SK-N-SH (cell line): ENCODE results near the gene UBIAD1. TPM values are rescaled to one million over a fixed set of nuclear protein-coding genes. Genes with fewer than 3 reads are reported as not detected.

Source experiments
- CTCF ChIA-PET: fragments of 300-600, 350-600 bp; formaldehyde crosslinking; extraction: SDS; loops from one replicate; lab custom pipeline; 2021; lab: Yijun Ruan, JAX
- POLR2A ChIA-PET: fragments of 350-600 bp; sonication (Branson Sonifier 250); formaldehyde crosslinking; extraction: SDS; loops from one replicate; lab custom pipeline; 2020; ENCODE audit warnings: antibody characterized with exemption, inconsistent platforms; lab: Yijun Ruan, JAX
- DNase-seq: peaks from one replicate; pipeline ENCODE4 v3.0.0; 2012
- H2AFZ ChIP-seq: fragments of 200-600 bp; sonication (generic); 2 replicates; pipeline ENCODE4 v1.8.1; 2016; ENCODE audit warnings: antibody characterized with exemption, mild to moderate bottlenecking, low read depth
- H3F3A ChIP-seq: fragments of 200-600 bp; sonication (generic); replicated peaks from 2 replicates; pipeline ENCODE3; 2016; ENCODE audit warnings: antibody characterized with exemption, mild to moderate bottlenecking; ENCODE audit not compliant: insufficient read depth
- H3K27ac ChIP-seq, 2 experiments: fragments of 200-500 bp in 1 of 2; fragments of 200-600 bp in 1 of 2; sonication (Bioruptor generic) in 1 of 2; sonication (generic), shearing (Covaris generic) in 1 of 2; 2 replicates each; pipeline versions ENCODE4 v1.5.1 to v1.6.1; 2014 to 2016; ENCODE audit warnings: low read depth in 2 of 2, inconsistent platforms in 1 of 2, low read length in 1 of 2, mild to moderate bottlenecking in 1 of 2, mixed read lengths in 1 of 2
- H3K27me3 ChIP-seq: fragments of 200-600 bp; sonication (generic), shearing (Covaris generic); 2 replicates; pipeline ENCODE4 v1.6.1; 2016; ENCODE audit warnings: mixed run types; ENCODE audit not compliant: insufficient read depth
- H3K36me3 ChIP-seq, 2 experiments: fragments of 200-500 bp in 1 of 2; fragments of 200-600 bp in 1 of 2; sonication (Bioruptor generic) in 1 of 2; sonication (generic) in 1 of 2; replicated peaks in 1 of 2; 2 replicates each; pipeline versions ENCODE3 to v1.5.1; 2014 to 2016; ENCODE audit warnings: low read length in 1 of 2, mild to moderate bottlenecking in 1 of 2; ENCODE audit not compliant: insufficient read depth in 2 of 2, control insufficient read depth in 1 of 2
- H3K4me1 ChIP-seq, 2 experiments: fragments of 200-500 bp in 1 of 2; fragments of 200-600 bp in 1 of 2; sonication (Bioruptor generic) in 1 of 2; sonication (generic), shearing (Covaris generic) in 1 of 2; 2 replicates each; pipeline versions ENCODE4 v1.5.1 to v1.6.1; 2014 to 2016; ENCODE audit warnings: low read depth in 1 of 2, low read length in 1 of 2, mixed run types in 1 of 2; ENCODE audit not compliant: insufficient read depth in 2 of 2, control insufficient read depth in 1 of 2
- H3K4me2 ChIP-seq: fragments of 200-600 bp; sonication (generic), shearing (Covaris generic); 2 replicates; pipeline ENCODE4 v1.6.1; 2017; ENCODE audit warnings: mixed run types
- H3K4me3 ChIP-seq, 2 experiments: fragments of 200-500 bp in 1 of 2; fragments of 200-600 bp in 1 of 2; sonication (Bioruptor generic) in 1 of 2; sonication (generic), shearing (Covaris generic) in 1 of 2; 2 replicates each; pipeline versions ENCODE4 v1.5.1 to v1.8.1; 2014 to 2016; ENCODE audit warnings: low read depth in 2 of 2, inconsistent platforms in 1 of 2, low read length in 1 of 2, mild to moderate bottlenecking in 1 of 2, mixed read lengths in 1 of 2, moderate library complexity in 1 of 2
- H3K79me2 ChIP-seq: fragments of 200-600 bp; sonication (generic); 2 replicates; pipeline ENCODE4 v1.8.1; 2017; ENCODE audit warnings: mild to moderate bottlenecking; ENCODE audit not compliant: insufficient read depth
- H3K9ac ChIP-seq: fragments of 200-600 bp; sonication (generic); 2 replicates; pipeline ENCODE4 v1.6.1; 2017; ENCODE audit warnings: mixed run types
- H3K9me2 ChIP-seq: fragments of 200-600 bp; sonication (generic); 2 replicates; pipeline ENCODE4 v1.6.1; 2017; ENCODE audit warnings: mixed run types
- H3K9me3 ChIP-seq: fragments of 200-600 bp; sonication (generic); 2 replicates; pipeline ENCODE4 v1.6.1; 2017; ENCODE audit warnings: mixed run types, mild to moderate bottlenecking, moderate library complexity
- H4K20me1 ChIP-seq: fragments of 200-600 bp; sonication (generic); 2 replicates; pipeline ENCODE4 v1.6.1; 2017; ENCODE audit warnings: mild to moderate bottlenecking, mixed run types; ENCODE audit not compliant: insufficient read depth
- CTCF ChIP-seq: fragments of 200-600 bp; sonication (generic); IDR thresholded peaks from 2 replicates; pipeline ENCODE4 v1.6.1; 2017; ENCODE audit warnings: antibody characterized with exemption, mild to moderate bottlenecking, moderate library complexity
- FOXJ3 ChIP-seq: sonication (generic); formaldehyde crosslinking; IDR thresholded peaks from 2 replicates; pipeline ENCODE4 v1.5.1; 2020; ENCODE audit warnings: mild to moderate bottlenecking, missing genetic modification reagents
- MXI1 ChIP-seq: IDR thresholded peaks from 2 replicates; pipeline ENCODE4 v1.6.1; 2012; ENCODE audit warnings: mild to moderate bottlenecking, low read depth, low read length, improper control_type of control experiment
- NFIC ChIP-seq: IDR thresholded peaks from 2 replicates; pipeline ENCODE4 v1.4.0; 2012; ENCODE audit warnings: borderline replicate concordance
- NRF1 ChIP-seq: IDR thresholded peaks from 2 replicates; pipeline ENCODE4 v1.6.1; 2012; ENCODE audit warnings: low read depth, mild to moderate bottlenecking, low read length
- PBX3 ChIP-seq: IDR thresholded peaks from 2 replicates; pipeline ENCODE4; 2012
- RAD21 ChIP-seq: IDR thresholded peaks from 2 replicates; pipeline ENCODE4 v1.6.1; 2012; ENCODE audit warnings: mild to moderate bottlenecking, low read length
- RFX5 ChIP-seq: IDR thresholded peaks from 2 replicates; pipeline ENCODE4 v1.6.1; 2012; ENCODE audit warnings: mild to moderate bottlenecking, improper control_type of control experiment, low read length
- SIN3A ChIP-seq: IDR thresholded peaks from 2 replicates; pipeline ENCODE4 v1.6.1; 2012; ENCODE audit warnings: low read depth, mild to moderate bottlenecking, low read length, moderate library complexity, borderline replicate concordance
- TEAD4 ChIP-seq: IDR thresholded peaks from 2 replicates; pipeline ENCODE4 v1.4.0; 2012; ENCODE audit warnings: mild to moderate bottlenecking, borderline replicate concordance; ENCODE audit not compliant: insufficient read depth
- USF1 ChIP-seq: IDR thresholded peaks from 2 replicates; pipeline ENCODE4 v1.4.0; 2012; ENCODE audit warnings: low read depth, borderline replicate concordance
- WGBS: methylation state at CpG from one replicate; pipeline ENCODE4 v1.1.6; 2017; ENCODE audit warnings: low lambda C conversion rate; 5-methylcytosine and 5-hydroxymethylcytosine counted together
- polyA plus RNA-seq, 3 experiments: library from polyadenylated mRNA; depleted of rRNA; stranded (reverse); fragments of >200 nt; gene quantifications; 2 replicates each; pipeline ENCODE4 v1.2.3, GENCODE V29; 2012
- TF ChIP-seq, protein P1 (sequence below): IDR thresholded peaks from 2 replicates; pipeline ENCODE4 v1.4.0; 2012; ENCODE audit warnings: low read depth

The UBIAD1 gene
- polyA plus RNA-seq, 1 of the 3 experiments (the other 2 are of a cell fraction), result 13.7 TPM

DNA sequence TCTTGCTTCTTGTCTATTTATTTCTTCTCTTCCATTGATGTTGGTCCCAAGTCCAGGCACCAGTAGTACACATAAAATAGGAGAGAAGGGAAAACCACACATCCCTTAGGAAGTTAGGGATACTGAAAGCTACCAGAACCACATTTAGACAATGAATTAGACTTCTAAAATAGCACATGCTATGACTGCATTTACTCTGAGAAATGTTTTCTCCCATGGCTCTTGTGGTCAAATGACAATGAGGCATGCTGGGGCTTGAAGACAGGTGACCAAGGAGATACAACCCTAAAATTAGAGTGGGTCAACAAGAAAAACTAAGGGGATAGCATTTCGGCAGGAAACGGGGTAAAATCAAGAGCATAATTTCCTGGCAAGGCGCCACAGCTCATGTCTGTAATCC lies 27.8 kb upstream of the UBIAD1 start:
- no peak overlapping the region for H3K4me3 ChIP-seq
- H3K4me1 ChIP-seq, result no peaks in the 10 kb centered on the region
- H3K9me2 ChIP-seq, result no peaks in the 10 kb centered on the region
- peaks cover 25 to 51% of the 10 kb centered on the region in 2 experiments for H3K36me3 ChIP-seq
- H3K9me3 ChIP-seq, result no peaks in the 10 kb centered on the region
- no peaks in the 10 kb centered on the region for H3K27me3 ChIP-seq
- peaks cover 6% of the 10 kb centered on the region for H3F3A ChIP-seq
- CTCF ChIA-PET, result interaction anchor here (1.0 to 9.4 kb wide), 2 partner anchors 12 to 397 kb away, joined by 3 to 153 read pairs; no protein-coding TSS in a partner anchor
- 96% methylated on average over 3 of the region's 3 CpGs for WGBS
- DNase-seq, result no peak
- H2AFZ ChIP-seq, result no peak overlapping the region
- POLR2A ChIA-PET, result interaction anchor here (1.2 kb wide), 1 partner anchor 17 kb away, joined by 3 read pairs; the partner anchor contains the start of gene MTOR
- H3K9ac ChIP-seq, result no peak overlapping the region
- no peaks in the 10 kb centered on the region for H3K79me2 ChIP-seq
- no peak overlapping the region for H3K27ac ChIP-seq
- no peaks in the 10 kb centered on the region for H4K20me1 ChIP-seq
- no peak for TF ChIP-seq MXI1
- no peak for TF ChIP-seq TEAD4
- TF ChIP-seq, protein P1, sequence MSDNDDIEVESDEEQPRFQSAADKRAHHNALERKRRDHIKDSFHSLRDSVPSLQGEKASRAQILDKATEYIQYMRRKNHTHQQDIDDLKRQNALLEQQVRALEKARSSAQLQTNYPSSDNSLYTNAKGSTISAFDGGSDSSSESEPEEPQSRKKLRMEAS, result no peak
- no peak for TF ChIP-seq PBX3
- TF ChIP-seq USF1, result no peak
- TF ChIP-seq RAD21, result no peak
- TF ChIP-seq RFX5, result no peak
- TF ChIP-seq NFIC, result no peak
- TF ChIP-seq NRF1, result no peak
- TF ChIP-seq FOXJ3 (CRISPR knock-in tag), result no peak
- no peak for TF ChIP-seq CTCF
- no peak for TF ChIP-seq SIN3A
- no peak overlapping the region for H3K4me2 ChIP-seq
